HG02642 (cell line): ENCODE results near the gene TMEM221.

Experiments
- ATAC-seq: cut with Tn5 transposase; IDR thresholded peaks from one replicate; pipeline ENCODE4 v1.9.1; 2021; ENCODE audit warnings: mild to moderate bottlenecking; ENCODE audit not compliant: unreplicated experiment, poor library complexity

The TMEM221 gene

DNA sequence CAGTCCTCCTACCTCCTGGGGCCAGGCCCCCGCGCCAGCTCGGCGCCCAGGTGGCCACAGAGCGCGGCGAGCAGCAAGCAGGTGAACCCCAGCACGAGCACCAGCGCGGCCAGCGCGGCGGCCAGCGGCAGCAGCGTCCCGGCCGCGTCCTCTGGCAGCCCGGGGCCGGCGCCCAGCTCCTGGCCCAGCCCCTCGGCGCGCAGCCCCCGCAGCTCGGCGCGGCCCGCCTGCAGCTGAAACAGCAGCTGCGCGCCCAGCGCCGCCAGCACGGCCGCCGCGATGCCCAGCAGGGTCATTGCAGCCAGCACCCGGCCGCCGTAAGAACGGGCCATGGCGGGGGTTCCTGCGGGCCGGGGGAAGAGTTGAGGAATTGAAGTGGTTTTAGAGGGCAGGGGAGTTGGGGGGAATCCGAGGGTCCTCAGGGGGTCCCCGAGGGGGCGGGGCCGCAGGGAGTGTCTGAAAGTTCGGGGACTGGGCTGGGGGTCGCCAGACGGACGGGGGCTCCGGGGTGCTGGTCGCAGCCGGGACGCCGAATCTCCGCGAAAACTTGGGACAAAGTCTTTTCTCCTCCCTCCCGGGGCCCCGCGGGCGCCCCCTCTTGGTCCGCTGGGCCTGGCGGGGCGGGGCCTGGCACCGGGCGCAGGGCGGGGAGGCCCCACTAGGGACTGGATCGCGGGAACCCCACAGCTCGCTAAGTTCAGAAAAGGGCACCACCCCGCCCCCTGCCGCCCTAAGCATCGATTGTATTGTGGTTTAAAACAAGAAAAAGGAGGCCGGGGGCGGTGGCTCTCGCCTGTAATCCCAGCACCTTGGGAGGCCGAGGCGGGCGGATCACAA, at the start of gene TMEM221:
TMEM221 (minus strand) TSS at position 538 of the 837 bp plus-strand sequence; CDS start at position 332, 206 bp downstream.
- ATAC-seq, result no peak

DNA sequence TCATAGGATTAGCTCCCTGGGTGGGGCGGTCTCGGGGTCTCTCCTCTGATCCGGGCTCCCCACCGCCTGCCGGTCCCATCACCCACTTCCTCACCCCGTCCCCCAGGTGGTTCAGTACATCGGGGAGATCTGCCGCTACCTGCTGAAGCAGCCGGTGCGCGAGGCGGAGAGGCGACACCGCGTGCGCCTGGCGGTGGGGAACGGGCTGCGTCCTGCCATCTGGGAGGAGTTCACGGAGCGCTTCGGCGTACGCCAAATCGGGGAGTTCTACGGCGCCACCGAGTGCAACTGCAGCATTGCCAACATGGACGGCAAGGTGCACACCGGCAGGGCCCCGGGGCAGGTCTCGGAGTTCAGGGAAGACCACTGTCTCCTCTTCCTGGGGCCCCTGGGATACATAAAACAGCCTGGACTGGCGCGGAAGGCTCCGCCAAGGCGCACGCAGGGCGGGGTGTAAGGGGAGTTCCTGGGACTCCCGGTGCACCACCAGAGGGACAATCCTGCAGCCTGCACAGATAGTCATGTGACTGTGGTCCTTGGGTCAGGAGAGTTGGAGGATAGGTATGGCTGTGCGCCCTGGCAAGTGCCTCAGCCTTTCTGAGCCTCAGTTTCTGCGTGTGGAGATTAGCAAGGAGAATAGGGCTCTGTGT, 48.8 kb upstream of the TMEM221 start:
- ATAC-seq, result no peak

DNA sequence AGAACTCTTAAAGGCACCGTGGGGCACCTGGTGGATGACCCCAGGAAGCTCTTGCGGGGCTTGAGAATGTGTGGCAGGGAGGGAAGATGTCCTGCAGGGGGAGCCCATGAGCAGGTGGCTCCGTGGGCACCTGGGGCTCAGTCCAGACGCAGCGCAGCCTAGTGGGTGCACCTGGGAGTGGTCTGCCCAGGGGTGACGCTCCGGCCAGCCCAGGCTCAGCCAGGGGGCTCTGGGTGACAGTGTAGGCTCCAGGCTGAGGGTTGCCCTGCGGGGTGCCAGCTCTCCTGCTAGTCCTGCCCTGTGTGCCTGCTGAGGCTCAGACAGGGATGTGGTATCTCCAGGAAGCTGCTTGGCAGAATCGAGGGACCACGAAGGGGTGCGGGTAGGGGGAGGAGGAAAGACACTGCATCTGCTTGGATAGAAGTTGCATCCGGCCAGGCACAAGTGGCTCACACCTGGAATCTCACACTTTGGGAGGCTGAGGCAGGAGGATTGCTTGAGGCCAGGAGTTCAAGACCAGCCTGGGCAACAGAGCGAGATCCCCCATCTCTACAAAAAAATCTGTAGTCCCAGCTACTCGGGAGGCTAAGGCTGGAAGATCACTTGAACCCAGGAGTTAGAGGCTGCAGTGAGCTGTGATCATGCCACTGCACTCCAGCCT, 48.0 kb upstream of the TMEM221 start:
- peak; percentile 76 for ATAC-seq

DNA sequence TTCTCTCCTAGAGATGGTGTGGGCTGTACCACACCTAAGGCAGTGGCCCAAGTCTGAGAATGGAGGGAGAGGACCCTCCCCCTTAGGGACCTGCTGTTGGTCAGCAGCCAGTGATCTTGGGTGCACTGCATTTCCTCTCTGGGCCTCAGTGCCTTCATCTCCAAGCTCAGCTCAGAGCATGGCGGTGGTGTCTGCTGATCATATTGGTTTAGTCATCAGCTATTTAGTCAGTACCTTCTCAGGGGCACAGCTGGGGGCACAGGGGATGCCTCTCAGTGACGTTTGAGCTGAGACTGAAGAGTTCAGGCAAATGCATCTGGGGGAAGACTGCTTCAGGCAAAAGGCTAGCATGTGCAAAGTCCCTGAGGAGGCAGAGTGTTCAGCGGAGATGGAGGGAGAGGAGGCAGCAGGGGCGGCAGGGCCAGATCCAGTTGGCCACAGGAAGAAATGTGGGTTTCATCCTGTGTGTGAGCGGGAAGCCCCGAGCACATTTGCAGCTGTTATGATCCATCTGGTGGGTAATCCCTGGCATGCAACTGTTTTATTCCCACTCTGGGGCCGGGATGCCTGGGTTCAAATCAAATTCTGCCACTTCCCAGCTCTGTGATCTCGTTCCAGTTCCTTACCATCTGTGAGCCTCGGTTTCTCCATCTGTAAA, 47.3 kb upstream of the TMEM221 start:
- ATAC-seq, result no peak

DNA sequence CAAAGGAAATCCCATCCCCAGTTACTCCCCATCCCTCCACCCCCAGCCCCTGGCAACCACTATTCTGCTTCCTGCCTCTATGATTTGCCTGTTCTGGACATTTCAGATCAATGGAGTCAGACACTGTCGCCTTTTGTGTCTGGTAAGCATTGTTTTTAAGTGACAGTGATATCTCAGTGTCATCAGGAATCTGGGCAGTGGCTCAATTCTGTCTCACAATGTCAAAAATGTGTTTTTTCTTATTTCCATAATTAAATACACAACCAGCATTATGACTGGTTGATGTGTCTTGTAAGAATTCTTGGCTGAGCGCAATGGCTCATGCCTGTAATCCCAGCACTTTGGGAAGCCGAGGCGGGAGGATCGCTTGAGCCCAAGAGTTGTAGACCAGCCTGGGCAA, 42.8 kb upstream of the TMEM221 start:
- ATAC-seq, result no peak

DNA sequence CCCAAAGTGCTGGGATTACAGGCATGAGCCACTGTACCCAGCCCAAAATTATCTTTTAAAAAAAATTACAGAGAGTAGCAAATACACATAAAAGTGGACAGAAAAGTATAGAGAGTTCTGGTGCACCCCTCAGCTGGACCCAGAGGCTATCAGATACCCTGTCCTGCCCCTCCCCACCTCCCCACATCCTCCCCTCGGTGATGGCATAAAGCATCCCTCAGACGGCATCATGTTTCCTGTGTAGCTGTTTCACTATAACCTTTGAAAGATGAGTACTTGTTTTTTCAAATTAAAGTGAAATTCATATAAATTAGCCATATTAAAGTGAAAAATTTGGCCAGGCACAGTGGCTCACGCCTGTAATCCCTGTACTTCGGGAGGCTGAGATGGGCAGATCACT, 41.9 kb upstream of the TMEM221 start:
- ATAC-seq, result no peak

DNA sequence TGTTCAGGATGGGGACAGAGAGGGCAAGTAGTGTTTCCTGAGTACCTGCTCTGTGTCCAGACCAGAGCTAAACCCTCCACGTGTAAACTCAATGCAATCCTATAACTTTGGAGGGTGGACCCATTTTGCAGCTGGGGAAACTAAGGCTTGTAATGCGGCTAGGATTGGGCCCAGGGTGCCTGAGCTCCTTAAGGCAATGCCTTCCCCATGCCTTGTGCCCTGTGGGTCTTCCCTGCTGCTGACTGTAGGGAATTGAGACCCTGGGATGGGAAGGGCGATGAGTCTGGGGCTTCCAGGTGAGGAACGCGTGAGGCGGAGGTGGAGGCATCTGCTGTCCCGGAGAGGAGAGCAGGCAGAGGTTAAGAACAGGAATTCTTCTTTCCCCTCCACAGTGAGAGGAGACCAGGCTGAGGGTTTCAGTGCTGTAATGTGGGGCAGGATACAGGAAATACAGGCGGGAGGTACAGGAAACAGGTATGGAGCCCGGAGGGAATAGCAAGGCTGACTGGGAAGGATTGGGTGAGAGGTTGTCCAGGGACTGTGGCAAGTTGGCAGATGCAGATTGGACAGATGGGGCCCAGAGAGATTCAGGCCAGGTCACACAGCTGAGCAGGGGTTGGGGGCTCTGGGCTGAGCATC, 41.0 kb upstream of the TMEM221 start:
- ATAC-seq, result no peak

DNA sequence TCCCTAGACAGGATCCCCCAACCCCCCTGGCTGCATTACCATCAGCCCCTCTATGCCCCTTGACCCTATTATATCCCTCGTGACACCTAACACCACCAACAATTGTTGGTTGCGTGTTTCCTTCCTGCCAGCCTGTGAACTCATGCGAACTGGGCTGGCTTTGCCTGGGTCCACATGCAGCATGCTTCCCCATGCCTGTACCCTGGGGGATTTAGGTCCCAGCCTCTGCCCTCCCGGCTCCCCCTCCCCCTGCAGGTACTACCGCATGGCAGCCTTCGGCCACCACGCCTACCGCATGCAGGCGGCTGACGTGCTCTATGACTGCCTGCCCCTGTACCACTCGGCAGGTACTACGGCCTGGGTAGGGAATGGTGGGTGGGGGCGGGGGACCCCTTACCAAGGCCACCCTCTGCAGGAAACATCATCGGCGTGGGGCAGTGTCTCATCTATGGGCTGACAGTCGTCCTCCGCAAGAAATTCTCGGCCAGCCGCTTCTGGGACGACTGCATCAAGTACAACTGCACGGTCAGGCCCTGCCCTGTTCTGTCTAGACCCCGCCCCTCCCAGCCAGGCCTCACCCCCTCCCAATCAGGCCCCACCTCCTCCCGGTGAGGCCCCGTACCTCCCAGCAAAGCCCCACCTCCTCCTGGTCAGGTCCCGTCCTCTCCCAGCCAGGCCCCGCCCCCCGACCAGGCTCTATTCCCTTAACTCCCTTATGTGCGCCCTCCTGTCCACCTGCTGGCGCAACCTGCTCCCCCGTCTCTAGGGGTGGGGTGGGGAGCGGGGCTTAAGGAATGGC, 40.3 kb upstream of the TMEM221 start:
- ATAC-seq, result no peak

DNA sequence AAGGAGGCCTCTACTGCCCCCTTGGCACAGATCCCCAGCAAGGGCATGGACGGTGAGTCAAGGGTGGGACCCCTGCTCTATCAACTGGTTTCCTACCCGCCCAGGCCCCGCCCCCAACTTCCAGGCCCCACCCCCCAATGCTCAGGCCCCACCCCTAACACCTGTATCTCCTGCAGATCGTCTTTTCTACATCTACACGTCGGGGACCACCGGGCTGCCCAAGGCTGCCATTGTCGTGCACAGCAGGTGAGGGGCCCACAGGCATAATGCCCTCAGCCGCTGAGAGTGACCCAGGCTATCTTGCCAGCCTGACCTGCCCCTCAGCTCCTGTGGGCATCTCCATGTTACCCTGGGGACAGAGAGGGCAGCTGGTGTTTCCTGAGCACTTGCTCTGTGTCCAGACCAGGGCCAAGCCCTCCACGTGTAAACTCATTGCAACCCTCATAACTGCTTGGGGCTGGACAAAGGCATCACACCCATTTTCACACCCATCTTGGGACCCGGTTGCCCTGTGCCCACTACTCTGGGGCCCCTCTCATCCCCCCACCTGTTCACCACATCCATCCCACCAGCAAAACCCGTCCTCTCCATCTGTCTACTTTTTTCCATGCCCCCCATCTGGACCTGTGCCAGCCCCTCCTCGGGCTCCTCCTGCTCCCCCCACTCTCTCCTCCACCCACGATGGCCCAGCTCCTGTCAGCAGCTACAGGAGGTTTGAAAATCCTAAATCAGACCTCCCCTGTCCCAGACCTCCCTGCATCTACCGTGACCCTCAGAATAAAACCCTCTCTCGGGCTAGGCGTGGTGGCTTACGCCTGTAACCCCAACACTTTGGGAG, 39.0 kb upstream of the TMEM221 start:
- no peak for ATAC-seq

DNA sequence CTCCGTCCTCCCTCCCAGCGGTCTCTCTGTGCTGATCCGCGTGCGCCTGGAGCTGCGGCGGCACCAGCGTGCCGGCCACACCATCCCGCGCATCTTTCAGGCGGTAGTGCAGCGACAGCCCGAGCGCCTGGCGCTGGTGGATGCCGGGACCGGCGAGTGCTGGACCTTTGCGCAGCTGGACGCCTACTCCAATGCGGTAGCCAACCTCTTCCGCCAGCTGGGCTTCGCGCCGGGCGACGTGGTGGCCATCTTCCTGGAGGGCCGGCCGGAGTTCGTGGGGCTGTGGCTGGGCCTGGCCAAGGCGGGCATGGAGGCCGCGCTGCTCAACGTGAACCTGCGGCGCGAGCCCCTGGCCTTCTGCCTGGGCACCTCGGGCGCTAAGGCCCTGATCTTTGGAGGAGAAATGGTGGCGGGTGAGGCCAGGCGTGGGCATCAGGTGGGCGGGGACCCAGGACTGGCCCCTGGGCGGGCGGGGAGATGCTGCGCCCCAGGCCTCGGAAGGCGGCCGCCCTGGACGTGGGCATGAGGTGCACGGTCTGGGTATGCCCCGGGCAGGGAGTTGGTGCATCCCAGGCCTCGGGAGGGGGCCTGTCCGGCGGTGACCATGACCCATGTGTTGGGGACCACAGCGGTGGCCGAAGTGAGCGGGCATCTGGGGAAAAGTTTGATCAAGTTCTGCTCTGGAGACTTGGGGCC, 38.2 kb upstream of the TMEM221 start:
- no peak for ATAC-seq

DNA sequence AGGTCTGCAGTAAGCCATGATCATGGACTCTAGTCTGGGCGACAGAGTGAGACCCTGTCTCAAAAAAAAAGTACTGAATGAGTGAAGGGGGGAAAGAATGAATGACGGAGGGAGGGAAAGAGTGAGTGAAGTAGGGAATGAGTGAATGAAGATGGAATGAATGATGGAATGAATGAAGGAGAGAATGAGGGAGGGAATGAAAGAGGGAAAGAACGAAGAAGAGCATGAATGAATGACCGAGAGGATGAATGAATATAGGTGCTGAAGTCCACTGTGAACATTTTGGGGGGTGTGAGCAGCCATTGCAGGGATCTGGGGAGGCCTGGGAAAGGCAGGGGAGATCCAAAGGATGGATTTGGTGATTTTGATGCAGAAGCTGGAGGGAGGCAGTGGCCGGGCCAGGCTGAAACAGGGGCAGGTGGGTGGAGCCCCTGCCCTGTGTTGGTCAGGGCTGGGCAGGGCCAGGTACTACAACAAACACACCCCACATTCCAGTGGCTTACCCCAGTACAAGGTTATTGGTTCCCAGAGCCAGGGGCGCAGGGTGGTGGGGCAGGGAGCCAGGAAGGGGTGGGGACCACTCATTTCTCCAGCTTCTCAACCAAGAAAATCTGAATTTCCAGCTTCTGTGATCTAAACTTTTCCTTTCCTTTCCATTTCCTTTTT, 36.2 kb upstream of the TMEM221 start:
- ATAC-seq, result no peak

DNA sequence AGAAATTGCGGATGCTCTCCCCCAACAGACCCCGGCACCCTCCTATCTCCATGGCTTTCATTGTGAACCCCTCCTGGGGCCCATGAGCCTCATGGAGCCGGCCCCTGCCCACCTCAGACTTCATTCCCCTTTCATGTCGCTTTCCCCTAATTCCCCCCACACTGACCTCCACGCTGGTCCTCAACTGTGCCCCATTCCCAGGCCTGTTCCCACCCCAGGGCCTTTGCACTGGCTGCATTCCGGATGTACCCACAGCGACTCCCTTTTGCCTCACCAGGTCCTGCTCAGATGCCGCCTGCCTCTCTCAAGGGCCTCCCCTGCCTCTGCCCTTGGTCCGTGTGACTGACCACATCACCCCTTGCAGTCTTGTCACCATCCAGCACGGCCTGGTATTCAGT, 35.1 kb upstream of the TMEM221 start:
- ATAC-seq, result no peak

DNA sequence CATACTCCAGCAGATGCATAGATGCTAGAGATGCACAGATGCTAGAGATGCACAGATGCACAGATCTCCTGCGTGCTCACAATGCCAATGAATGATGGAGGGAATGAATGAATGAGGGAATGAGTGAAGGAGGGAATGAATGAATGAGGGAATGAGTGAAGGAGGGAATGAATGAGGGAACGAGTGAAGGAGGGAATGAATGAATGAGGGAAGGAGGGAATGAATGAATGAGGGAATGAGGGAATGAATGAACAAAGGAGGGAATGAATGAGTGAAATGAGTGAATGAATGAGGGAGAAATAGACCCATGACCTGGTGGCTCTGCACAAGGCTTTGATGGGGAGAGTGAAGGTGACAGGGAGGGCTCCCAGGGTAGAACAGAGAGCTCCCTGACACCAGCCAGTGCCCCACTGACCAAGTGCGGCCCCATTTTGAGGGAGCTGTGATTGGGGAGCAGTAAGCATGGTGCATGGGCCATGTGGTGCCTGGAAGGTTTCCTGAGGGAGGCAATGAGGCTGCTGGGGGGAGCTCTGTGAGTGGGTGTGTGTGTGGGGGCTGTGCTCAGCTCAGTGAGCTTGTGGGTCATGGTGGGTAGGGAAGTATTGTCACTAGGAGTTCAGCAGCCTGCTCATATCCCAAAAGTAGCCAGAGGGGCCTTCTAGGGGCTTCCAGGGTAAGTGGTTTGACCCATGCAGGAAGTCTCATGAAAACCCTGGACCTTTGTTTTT, 34.6 kb upstream of the TMEM221 start:
- ATAC-seq, result no peak

DNA sequence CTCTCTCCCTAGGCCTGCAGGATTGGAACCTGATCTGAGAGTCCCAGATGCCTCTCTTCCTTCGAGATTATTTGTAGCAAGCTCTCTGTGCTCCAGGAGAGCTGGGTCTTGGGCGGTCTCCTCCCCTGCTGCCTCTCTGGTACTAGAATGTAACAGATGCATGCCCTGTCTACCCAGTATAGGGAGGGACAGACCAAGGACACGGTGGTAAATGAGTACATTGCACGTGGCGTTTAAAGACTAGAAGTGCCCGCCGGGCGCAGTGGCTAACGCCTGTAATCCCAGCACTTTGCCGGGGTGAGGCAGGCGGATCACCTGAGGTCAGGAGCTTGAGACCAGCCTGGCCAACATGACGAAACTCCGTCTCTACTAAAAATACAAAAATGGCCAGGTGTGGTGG, 33.5 kb upstream of the TMEM221 start:
- ATAC-seq, result no peak

DNA sequence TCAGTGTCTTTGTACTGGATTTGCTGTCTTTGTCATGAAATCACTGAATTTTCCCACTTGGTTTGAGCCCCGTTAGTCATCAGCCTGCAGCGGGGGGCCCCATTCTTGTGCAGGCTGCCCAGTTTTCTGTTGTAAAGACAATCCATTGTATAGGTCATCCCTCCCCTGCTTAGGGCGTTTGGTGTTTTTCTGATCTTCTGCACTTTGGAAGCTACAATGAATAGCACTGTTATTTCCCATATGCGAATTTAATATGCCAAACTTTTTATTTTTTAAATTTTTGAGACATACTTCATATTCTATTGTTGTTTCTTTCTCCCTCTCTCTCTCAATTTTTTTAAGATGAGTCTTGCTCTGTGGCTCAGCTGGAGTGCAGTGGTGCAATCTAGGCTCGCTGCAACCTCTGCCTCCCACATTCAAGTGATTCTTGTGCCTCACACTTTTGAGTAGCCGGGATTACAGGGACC, 30.9 kb upstream of the TMEM221 start:
- ATAC-seq, result no peak

DNA sequence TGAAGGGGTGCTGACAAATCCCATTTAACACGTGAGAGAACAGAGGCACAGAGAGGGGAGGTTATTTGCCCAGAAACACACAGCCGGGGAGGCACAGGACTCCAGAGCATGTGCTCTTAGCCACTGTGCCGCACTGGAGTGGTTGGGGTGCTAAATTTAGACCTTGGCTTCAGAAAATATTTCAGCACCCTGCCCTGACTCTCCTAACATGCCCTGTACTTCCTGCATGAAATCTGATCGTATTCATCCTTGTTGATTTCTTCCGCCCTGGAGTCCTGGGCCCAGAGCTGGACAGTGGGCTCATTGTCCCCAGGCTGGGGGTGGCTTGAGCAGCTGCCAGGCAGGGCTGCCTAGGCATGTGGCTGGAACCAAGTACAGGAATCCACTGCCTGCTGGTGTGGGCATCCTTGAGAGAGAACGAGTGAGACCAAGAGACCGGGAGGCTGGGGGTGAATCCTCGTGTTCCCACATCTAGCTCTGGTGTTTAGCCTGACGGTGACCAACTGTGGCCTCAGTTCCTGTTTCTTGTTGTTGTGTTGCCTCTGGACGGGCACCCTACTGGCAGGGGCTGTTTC, 27.2 kb upstream of the TMEM221 start:
- no peak for ATAC-seq
